GM12878 (cell line): Measurements from ENCODE around the gene KIF21A. TPM values are rescaled to one million over a fixed set of nuclear protein-coding genes. Genes with fewer than 3 reads are reported as not detected.

Source experiments
- ATAC-seq: fragments of 200-7000 bp; cut with Tn5 transposase; 3 replicates; pipeline ENCODE4 v1.9.1; 2020; ENCODE audit warnings: mild to moderate bottlenecking, moderate library complexity
- BruUV-seq: library from RNA; stranded (reverse); fragments of 400-500 nt; replicated peaks from 2 replicates; lab custom pipeline; 2021; lab: Mats Ljungman, UMichigan
- CTCF ChIA-PET: fragments of 300-600 bp; sonication (Branson Sonifier 250); formaldehyde crosslinking; extraction: SDS; loops from one replicate; lab custom pipeline; 2021; ENCODE audit warnings: inconsistent platforms; lab: Yijun Ruan, JAX
- POLR2A ChIA-PET: fragments of 350-600 bp; formaldehyde crosslinking; extraction: SDS; loops from one replicate; lab custom pipeline; 2021; ENCODE audit warnings: inconsistent platforms; lab: Charles Lee
- RAD21 ChIA-PET: fragments of 300-600 bp; sonication (Branson Sonifier 250); formaldehyde crosslinking; loops from one replicate; lab custom pipeline; 2023; ENCODE audit warnings: antibody characterized with exemption; ENCODE audit not compliant: unreplicated experiment; lab: Charles Lee
- SMC1A ChIA-PET: fragments of 300-600 bp; sonication (Branson Sonifier 250); formaldehyde crosslinking; loops from one replicate; lab custom pipeline; 2023; ENCODE audit not compliant: unreplicated experiment, uncharacterized antibody; lab: Charles Lee
- DNase-seq: peaks from one replicate; pipeline ENCODE4 v3.0.0-alpha.2; 2011; ENCODE audit warnings: low read depth, low spot score
- FAIRE-seq: peaks from 3 replicates; lab custom pipeline; 2011; peaks lifted over from hg19 to GRCh38; lab: Jason Lieb, UNC
- H2AFZ ChIP-seq: 2 replicates; pipeline ENCODE4 v1.6.0; 2011; ENCODE audit warnings: low read depth, low read length, control low read depth; ENCODE audit not compliant: control insufficient read depth
- H3K27ac ChIP-seq: 2 replicates; pipeline ENCODE4 v1.5.1; 2011; ENCODE audit warnings: control low read depth; ENCODE audit not compliant: control insufficient read depth, insufficient read depth
- H3K27me3 ChIP-seq, 2 experiments: replicated peaks in 1 of 2; 2 replicates each; pipeline versions ENCODE4 v1.6.0 to v1.6.1; 2011; ENCODE audit warnings: low read length in 1 of 2; ENCODE audit not compliant: control insufficient read depth in 2 of 2, insufficient read depth in 2 of 2
- H3K36me3 ChIP-seq, 2 experiments: 2 replicates each; pipeline ENCODE4 v1.5.1; 2011; ENCODE audit warnings: low read length in 1 of 2; ENCODE audit not compliant: control insufficient read depth in 2 of 2, insufficient read depth in 2 of 2
- H3K4me1 ChIP-seq: 2 replicates; pipeline ENCODE4 v1.6.1; 2011; ENCODE audit warnings: mild to moderate bottlenecking, low read length, moderate library complexity, mixed read lengths; ENCODE audit not compliant: control insufficient read depth, insufficient read depth
- H3K4me2 ChIP-seq: 2 replicates; pipeline ENCODE4 v1.6.0; 2011; ENCODE audit warnings: control low read depth; ENCODE audit not compliant: control insufficient read depth, insufficient read depth
- H3K4me3 ChIP-seq: fragments of 200-600 bp; sonication (generic); 2 replicates; pipeline ENCODE4 v1.5.1; 2016
- H3K79me2 ChIP-seq: 2 replicates; pipeline ENCODE4 v1.6.0; 2011; ENCODE audit warnings: low read length; ENCODE audit not compliant: control insufficient read depth, insufficient read depth
- H3K9ac ChIP-seq: 2 replicates; pipeline ENCODE4 v1.8.0; 2011; ENCODE audit warnings: low read length, control low read depth, mixed read lengths; ENCODE audit not compliant: control insufficient read depth, insufficient read depth
- H3K9me3 ChIP-seq: replicated peaks from 3 replicates; pipeline ENCODE4 v1.5.1; 2011; ENCODE audit warnings: mild to moderate bottlenecking, low read length; ENCODE audit not compliant: control insufficient read depth, insufficient read depth
- H4K20me1 ChIP-seq: 2 replicates; pipeline ENCODE4 v1.6.0; 2011; ENCODE audit not compliant: control insufficient read depth, insufficient read depth
- DPF2 ChIP-seq: fragments of 450-650 bp; IDR thresholded peaks from 2 replicates; pipeline ENCODE4 v1.6.1; 2017; ENCODE audit warnings: mild to moderate bottlenecking
- EP300 ChIP-seq, 2 experiments: fragments of 150-350 bp in 1 of 2; IDR thresholded peaks; 2 replicates each; pipeline ENCODE4 v1.6.1; 2011 to 2012; ENCODE audit warnings: low read depth in 2 of 2, low read length in 2 of 2, borderline replicate concordance in 1 of 2, improper control_type of control experiment in 1 of 2, inconsistent platforms in 1 of 2; ENCODE audit not compliant: control insufficient read depth in 1 of 2
- EZH2 ChIP-seq: IDR thresholded peaks from 2 replicates; pipeline ENCODE4 v1.6.1; 2012; ENCODE audit warnings: low read depth, mild to moderate bottlenecking, control low read depth, inconsistent platforms, low read length, borderline replicate concordance; ENCODE audit not compliant: control insufficient read depth
- FOXK2 ChIP-seq: fragments of 450-650 bp; IDR thresholded peaks from 2 replicates; pipeline ENCODE4 v1.6.1; 2017; ENCODE audit warnings: mild to moderate bottlenecking, moderate library complexity
- GATAD2B ChIP-seq: fragments of 450-650 bp; conservative IDR thresholded peaks from 2 replicates; pipeline ENCODE4 v1.6.1; 2017; ENCODE audit warnings: low read depth, mild to moderate bottlenecking, moderate library complexity
- HDAC6 ChIP-seq: fragments of 200-600 bp; sonication (generic); IDR thresholded peaks from one replicate; pipeline ENCODE4 v1.8.0; 2017; ENCODE audit warnings: antibody characterized with exemption; ENCODE audit not compliant: unreplicated experiment
- HDGF ChIP-seq: fragments of 450-650 bp; IDR thresholded peaks from 2 replicates; pipeline ENCODE4 v1.6.1; 2016; ENCODE audit warnings: antibody characterized with exemption
- MEF2A ChIP-seq: IDR thresholded peaks from 2 replicates; pipeline ENCODE4 v1.6.1; 2011; ENCODE audit warnings: low read depth, mild to moderate bottlenecking, low read length, moderate library complexity; ENCODE audit not compliant: insufficient read depth
- MEF2B ChIP-seq: fragments of 450-650 bp; IDR thresholded peaks from 2 replicates; pipeline ENCODE4 v1.6.1; 2018; ENCODE audit warnings: mild to moderate bottlenecking, moderate library complexity; ENCODE audit not compliant: partially characterized antibody, poor library complexity, severe bottlenecking
- NFYB ChIP-seq: IDR thresholded peaks from 2 replicates; pipeline ENCODE4 v1.6.1; 2011; ENCODE audit warnings: low read depth, mild to moderate bottlenecking, low read length, improper control_type of control experiment, moderate library complexity; ENCODE audit not compliant: insufficient read depth
- PAX8 ChIP-seq: fragments of 450-650 bp; IDR thresholded peaks from 2 replicates; pipeline ENCODE4 v1.6.1; 2017; ENCODE audit warnings: mild to moderate bottlenecking, moderate library complexity
- PKNOX1 ChIP-seq: fragments of 450-650 bp; IDR thresholded peaks from 2 replicates; pipeline ENCODE4 v1.6.1; 2016; ENCODE audit warnings: mild to moderate bottlenecking
- POU2F2 ChIP-seq: IDR thresholded peaks from 3 replicates; pipeline ENCODE4 v1.6.1; 2011; ENCODE audit warnings: low read depth, mild to moderate bottlenecking, low read length, borderline replicate concordance
- RELA ChIP-seq: fragments of 450-650 bp; IDR thresholded peaks from 2 replicates; pipeline ENCODE4 v1.8.0; 2014; ENCODE audit warnings: borderline replicate concordance; ENCODE audit not compliant: partially characterized antibody
- SMAD5 ChIP-seq: IDR thresholded peaks from 2 replicates; pipeline ENCODE4 v1.6.1; 2016; ENCODE audit warnings: antibody characterized with exemption, low read depth
- SP1 ChIP-seq: IDR thresholded peaks from one replicate; pipeline ENCODE4 v1.6.1; 2011; ENCODE audit warnings: low read depth, low read length
- ZNF592 ChIP-seq: fragments of 450-650 bp; IDR thresholded peaks from 2 replicates; pipeline ENCODE4 v1.6.1; 2017; ENCODE audit warnings: mild to moderate bottlenecking, moderate library complexity
- ZZZ3 ChIP-seq: IDR thresholded peaks from 2 replicates; pipeline ENCODE4 v1.6.1; 2011; ENCODE audit warnings: low read depth; ENCODE audit not compliant: control insufficient read depth, insufficient read length
- WGBS: methylation state at CpG from one replicate; pipeline ENCODE4 v1.1.6; 2016; ENCODE audit warnings: low lambda C conversion rate; ENCODE audit not compliant: insufficient replicate concordance, insufficient coverage; ENCODE audit errors: missing lambda C conversion rate; 5-methylcytosine and 5-hydroxymethylcytosine counted together
- in situ Hi-C: fragments of 300-500 bp; cut with MboI; formaldehyde crosslinking; loops from 9 replicates; pipeline ENCODE4 v1.14.3; 2018; ENCODE audit warnings: mixed read lengths
- intact Hi-C: fragments of 100-400 bp; cut with micrococcal nuclease; formaldehyde crosslinking; loops from one replicate; pipeline ENCODE4 v1.14.2; 2022; ENCODE audit not compliant: unreplicated experiment
- polyA plus RNA-seq, 11 experiments: library from polyadenylated mRNA; depleted of rRNA in 4 of 11; unstranded in 6 of 11; stranded (reverse) in 5 of 11; fragments of >200 nt; fragmentation: Nextera tagmentation in 4 of 11; fragmentation: Illumina TruSeq in 1 of 11; extraction: Ambion mirVana in 4 of 11; extraction: Trizol in 1 of 11; gene quantifications; 1 replicate in 1 of 11; 2 replicates in 10 of 11; pipeline versions ENCODE4 v1.2.1 to v1.2.3, GENCODE V29; 2011 to 2016; ENCODE audit warnings: inconsistent platforms in 2 of 11, missing spikeins in 2 of 11, low read depth in 1 of 11
- total RNA-seq, 4 experiments: library from RNA; depleted of rRNA in 3 of 4; stranded (reverse); fragments of >200 nt in 3 of 4; fragmentation: Illumina TruSeq in 1 of 4; extraction: Trizol in 1 of 4; gene quantifications; 2 replicates each; pipeline versions ENCODE4 v1.2.1 to v1.2.3, GENCODE V29; 2013 to 2021

KIF21A gene
- total and polyA plus RNA-seq, 10 of the 15 experiments (the other 5 are each of a cell fraction or from before 2014, with no cell fraction given): 21.3 to 42.1 (median 24.5) TPM

GRCh38 chr12:39393179-39393578 lies 49.7 kb downstream of the KIF21A start (continued):
- TF ChIP-seq MEF2A: no peak
- TF ChIP-seq, all 136 proteins: peak for 0

GRCh38 chr12:39392154-39392925 lies 50.6 kb downstream of the KIF21A start:
- ChIA-PET RAD21 (no interaction called here), CTCF (no interaction called here), POLR2A (interaction anchor here (1.2 kb wide), 1 partner anchor 11 kb away, joined by 3 read pairs; no protein-coding TSS in a partner anchor), SMC1A (interaction anchor here (0.9 kb wide), 1 partner anchor 16 kb away, joined by 3 read pairs; no protein-coding TSS in a partner anchor)
- Histone ChIP-seq H3K9ac (no peak overlapping the region), H2AFZ (no peak overlapping the region), H3K36me3 (no peaks in the 10 kb centered on the region), H3K27ac (no peak overlapping the region), H3K4me3 (no peak overlapping the region), H4K20me1 (no peaks in the 10 kb centered on the region), H3K9me3 (no peaks in the 10 kb centered on the region), H3K27me3 (no peaks in the 10 kb centered on the region), H3K4me2 (no peak overlapping the region), H3K4me1 (no peaks in the 10 kb centered on the region), H3K79me2 (no peaks in the 10 kb centered on the region)
- in situ Hi-C loops (no loop called here), intact Hi-C loops (no loop called here)
- no peak for DNase-seq
- no peak for ATAC-seq
- no peak for TF ChIP-seq EZH2
- no peak for TF ChIP-seq ZZZ3
- no peak for TF ChIP-seq DPF2
- no peak for TF ChIP-seq EP300 (IDR thresholded peaks at IDR 0.05; ENCODE audit: borderline replicate concordance in 1 of 2, control insufficient read depth in 1 of 2, low read depth in 2 of 2, low read length in 2 of 2)
- TF ChIP-seq PKNOX1: no peak
- TF ChIP-seq ZNF592: no peak
- no peak for TF ChIP-seq NFYB
- TF ChIP-seq RELA: no peak
- TF ChIP-seq MEF2B: no peak
- no peak for TF ChIP-seq PAX8
- TF ChIP-seq HDAC6: no peak
- TF ChIP-seq FOXK2: no peak
- no peak for TF ChIP-seq SP1
- no peak for TF ChIP-seq SMAD5
- TF ChIP-seq GATAD2B: no peak
- no peak for TF ChIP-seq HDGF
- TF ChIP-seq POU2F2: no peak
- 100% methylated on average over 1 of the region's 1 CpG for WGBS
- no peak for FAIRE-seq
- no TSS peak for BruUV-seq
